HEK293 (cell line): ENCODE results near the gene IGFBP4.

Source experiments
- CTCF ChIA-PET: fragments of 350-600 bp; formaldehyde crosslinking; extraction: SDS; loops from one replicate; lab custom pipeline; 2021; ENCODE audit warnings: antibody characterized with exemption; lab: Yijun Ruan, JAX
- POLR2A ChIA-PET: fragments of 300-600 bp; formaldehyde crosslinking; extraction: SDS; loops from one replicate; lab custom pipeline; 2020; ENCODE audit warnings: antibody characterized with exemption, inconsistent platforms; lab: Yijun Ruan, JAX
- H3K27ac ChIP-seq: fragments of 200-500 bp; sonication (Bioruptor generic); 2 replicates; pipeline ENCODE4 v1.5.1; 2014; ENCODE audit warnings: low read depth, low read length, control low read depth, inconsistent platforms; ENCODE audit errors: extremely low read depth
- H3K36me3 ChIP-seq, 2 experiments: fragments of 200-500 bp in 1 of 2; sonication (Bioruptor generic) in 1 of 2; 1 replicate in 1 of 2; 2 replicates in 1 of 2; pipeline ENCODE4 v1.5.1; 2014 to 2017; ENCODE audit warnings: inconsistent platforms in 2 of 2, low read length in 2 of 2; ENCODE audit not compliant: control insufficient read depth in 2 of 2, insufficient read depth in 1 of 2
- H3K4me1 ChIP-seq: fragments of 200-500 bp; sonication (Bioruptor generic); 2 replicates; pipeline ENCODE4 v1.5.1; 2014; ENCODE audit warnings: mild to moderate bottlenecking, low read length, inconsistent platforms; ENCODE audit not compliant: control insufficient read depth, insufficient read depth
- H3K4me3 ChIP-seq: 2 replicates; pipeline ENCODE4 v1.5.1; 2011; ENCODE audit warnings: low read depth, mild to moderate bottlenecking, control low read depth, low read length, moderate library complexity
- H3K9me3 ChIP-seq: fragments of 200-500 bp; sonication (Bioruptor generic); 2 replicates; pipeline ENCODE4 v1.5.1; 2014; ENCODE audit warnings: low read depth, low read length, inconsistent platforms; ENCODE audit not compliant: control insufficient read depth, insufficient read depth
- GLI2 ChIP-seq: fragments of 450-650 bp; formaldehyde crosslinking; IDR thresholded peaks from 2 replicates; pipeline ENCODE4; 2017; ENCODE audit warnings: missing biosample characterization, missing genetic modification characterization, low read depth, borderline replicate concordance
- HOXD13 ChIP-seq: sonication (generic); formaldehyde crosslinking; IDR thresholded peaks from 2 replicates; pipeline ENCODE4 v1.8.0; 2022; ENCODE audit warnings: missing genetic modification reagents, borderline replicate concordance
- ZIC2 ChIP-seq: fragments of 450-650 bp; formaldehyde crosslinking; IDR thresholded peaks from 2 replicates; pipeline ENCODE4 v1.5.1; 2016; ENCODE audit warnings: missing biosample characterization, missing genetic modification characterization
- ZNF169 ChIP-seq: fragments of 450-650 bp; formaldehyde crosslinking; IDR thresholded peaks from 2 replicates; pipeline ENCODE4 v1.5.1; 2016; ENCODE audit warnings: missing biosample characterization, missing genetic modification characterization
- ZNF174 ChIP-seq: fragments of 450-650 bp; formaldehyde crosslinking; IDR thresholded peaks from 2 replicates; pipeline ENCODE4 v1.5.0; 2017; ENCODE audit warnings: missing biosample characterization, mild to moderate bottlenecking, missing genetic modification characterization
- ZNF23 ChIP-seq: fragments of 450-650 bp; formaldehyde crosslinking; IDR thresholded peaks from 2 replicates; pipeline ENCODE4 v1.5.1; 2016; ENCODE audit warnings: missing biosample characterization, missing genetic modification characterization, borderline replicate concordance
- ZNF48 ChIP-seq: fragments of 450-650 bp; formaldehyde crosslinking; IDR thresholded peaks from 2 replicates; pipeline ENCODE4 v1.5.1; 2016; ENCODE audit warnings: missing biosample characterization, missing genetic modification characterization
- ZNF501 ChIP-seq: fragments of 450-650 bp; formaldehyde crosslinking; IDR thresholded peaks from 2 replicates; pipeline ENCODE4 v1.5.1; 2016; ENCODE audit warnings: missing biosample characterization, missing genetic modification characterization
- ZNF510 ChIP-seq: fragments of 450-650 bp; formaldehyde crosslinking; IDR thresholded peaks from 2 replicates; pipeline ENCODE4 v1.5.1; 2018; ENCODE audit warnings: mild to moderate bottlenecking, missing genetic modification characterization, missing biosample characterization; ENCODE audit not compliant: insufficient replicate concordance
- ZNF560 ChIP-seq: fragments of 450-650 bp; formaldehyde crosslinking; IDR thresholded peaks from 2 replicates; pipeline ENCODE4 v1.5.1; 2017; ENCODE audit warnings: missing biosample characterization, missing genetic modification characterization, borderline replicate concordance
- ZNF624 ChIP-seq: fragments of 450-650 bp; formaldehyde crosslinking; IDR thresholded peaks from 2 replicates; pipeline ENCODE4 v1.5.1; 2017; ENCODE audit warnings: missing biosample characterization, missing genetic modification characterization
- ZNF626 ChIP-seq: fragments of 450-650 bp; sonication (Bioruptor Pico); formaldehyde crosslinking; IDR thresholded peaks from 2 replicates; pipeline ENCODE4 v1.5.1; 2018; ENCODE audit warnings: missing biosample characterization, missing genetic modification characterization, inconsistent platforms
- ZNF830 ChIP-seq: fragments of 450-650 bp; IDR thresholded peaks from 2 replicates; pipeline ENCODE4 v1.5.0; 2018; ENCODE audit warnings: missing biosample characterization, missing genetic modification characterization, low read depth, mild to moderate bottlenecking, moderate library complexity
- TF ChIP-seq, protein P1 (sequence below): fragments of 450-650 bp; formaldehyde crosslinking; IDR thresholded peaks from 2 replicates; pipeline ENCODE4 v1.5.1; 2016; ENCODE audit warnings: missing biosample characterization, missing genetic modification characterization
- TF ChIP-seq, protein P2 (sequence below): fragments of 450-650 bp; formaldehyde crosslinking; IDR thresholded peaks from 2 replicates; pipeline ENCODE4 v1.5.1; 2017; ENCODE audit warnings: missing biosample characterization, missing genetic modification characterization
- TF ChIP-seq, protein P3 (sequence below): fragments of 450-650 bp; formaldehyde crosslinking; IDR thresholded peaks from 2 replicates; pipeline ENCODE4 v1.5.1; 2016; ENCODE audit warnings: missing biosample characterization, missing genetic modification characterization, borderline replicate concordance
- TF ChIP-seq, protein P4 (sequence below): fragments of 450-650 bp; formaldehyde crosslinking; IDR thresholded peaks from 2 replicates; pipeline ENCODE4 v1.5.1; 2016; ENCODE audit warnings: missing biosample characterization, missing genetic modification characterization

IGFBP4 gene

DNA sequence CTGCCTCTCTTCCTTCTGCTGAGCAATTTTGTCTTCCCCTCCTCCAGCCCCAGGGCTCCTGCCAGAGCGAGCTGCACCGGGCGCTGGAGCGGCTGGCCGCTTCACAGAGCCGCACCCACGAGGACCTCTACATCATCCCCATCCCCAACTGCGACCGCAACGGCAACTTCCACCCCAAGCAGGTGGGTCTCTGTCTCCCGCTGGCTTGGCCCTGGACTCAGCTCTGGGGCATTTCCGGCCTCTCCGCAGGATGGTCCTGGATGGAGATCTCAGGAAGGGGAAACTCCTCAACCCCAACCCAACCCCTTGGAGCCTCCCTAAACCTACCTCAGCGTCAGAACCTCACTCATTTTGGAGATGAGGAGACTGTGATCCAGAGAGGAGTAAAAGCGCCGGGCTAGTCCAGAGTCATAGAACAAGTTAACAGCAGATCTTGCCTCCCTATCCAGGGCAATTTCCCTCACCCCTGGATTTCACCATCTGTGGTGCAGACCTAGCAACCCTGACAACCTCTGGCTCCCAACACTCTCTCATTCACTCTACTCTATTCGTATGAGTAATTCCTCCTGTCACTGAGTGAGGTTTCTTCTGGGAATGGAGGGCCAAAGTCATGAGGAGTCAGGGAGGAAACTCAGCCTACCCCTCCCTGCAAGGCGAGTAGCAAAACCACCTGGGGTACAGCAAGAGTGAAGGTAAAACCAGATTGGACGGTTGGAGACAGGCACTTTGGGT lies 10.8 kb downstream of the IGFBP4 start:
- H3K4me1 ChIP-seq, result peaks cover 5% of the 10 kb centered on the region; the same call in 1 of the 2 replicates
- no peak overlapping the region for H3K27ac ChIP-seq
- POLR2A ChIA-PET, result no interaction called here
- no peaks in the 10 kb centered on the region for H3K9me3 ChIP-seq
- H3K36me3 ChIP-seq, result peaks cover 0 to 23% of the 10 kb centered on the region in 2 experiments; a peak in 1 of 3 replicates
- H3K4me3 ChIP-seq, result no peak overlapping the region
- CTCF ChIA-PET, result interaction anchor here (0.6 to 5.9 kb wide), 5 partner anchors 13 to 106 kb away, joined by 3 to 57 read pairs (median 5); no protein-coding TSS in a partner anchor
- TF ChIP-seq ZNF830 (tag by site-specific recombination), result no peak
- TF ChIP-seq, protein P1, sequence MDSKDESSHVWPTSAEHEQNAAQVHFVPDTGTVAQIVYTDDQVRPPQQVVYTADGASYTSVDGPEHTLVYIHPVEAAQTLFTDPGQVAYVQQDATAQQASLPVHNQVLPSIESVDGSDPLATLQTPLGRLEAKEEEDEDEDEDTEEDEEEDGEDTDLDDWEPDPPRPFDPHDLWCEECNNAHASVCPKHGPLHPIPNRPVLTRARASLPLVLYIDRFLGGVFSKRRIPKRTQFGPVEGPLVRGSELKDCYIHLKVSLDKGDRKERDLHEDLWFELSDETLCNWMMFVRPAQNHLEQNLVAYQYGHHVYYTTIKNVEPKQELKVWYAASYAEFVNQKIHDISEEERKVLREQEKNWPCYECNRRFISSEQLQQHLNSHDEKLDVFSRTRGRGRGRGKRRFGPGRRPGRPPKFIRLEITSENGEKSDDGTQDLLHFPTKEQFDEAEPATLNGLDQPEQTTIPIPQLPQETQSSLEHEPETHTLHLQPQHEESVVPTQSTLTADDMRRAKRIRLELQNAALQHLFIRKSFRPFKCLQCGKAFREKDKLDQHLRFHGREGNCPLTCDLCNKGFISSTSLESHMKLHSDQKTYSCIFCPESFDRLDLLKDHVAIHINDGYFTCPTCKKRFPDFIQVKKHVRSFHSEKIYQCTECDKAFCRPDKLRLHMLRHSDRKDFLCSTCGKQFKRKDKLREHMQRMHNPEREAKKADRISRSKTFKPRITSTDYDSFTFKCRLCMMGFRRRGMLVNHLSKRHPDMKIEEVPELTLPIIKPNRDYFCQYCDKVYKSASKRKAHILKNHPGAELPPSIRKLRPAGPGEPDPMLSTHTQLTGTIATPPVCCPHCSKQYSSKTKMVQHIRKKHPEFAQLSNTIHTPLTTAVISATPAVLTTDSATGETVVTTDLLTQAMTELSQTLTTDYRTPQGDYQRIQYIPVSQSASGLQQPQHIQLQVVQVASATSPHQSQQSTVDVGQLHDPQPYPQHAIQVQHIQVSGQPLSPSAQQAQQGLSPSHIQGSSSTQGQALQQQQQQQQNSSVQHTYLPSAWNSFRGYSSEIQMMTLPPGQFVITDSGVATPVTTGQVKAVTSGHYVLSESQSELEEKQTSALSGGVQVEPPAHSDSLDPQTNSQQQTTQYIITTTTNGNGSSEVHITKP (tag by site-specific recombination), result peak; percentile 25; the same call in 1 of the 2 replicates

DNA sequence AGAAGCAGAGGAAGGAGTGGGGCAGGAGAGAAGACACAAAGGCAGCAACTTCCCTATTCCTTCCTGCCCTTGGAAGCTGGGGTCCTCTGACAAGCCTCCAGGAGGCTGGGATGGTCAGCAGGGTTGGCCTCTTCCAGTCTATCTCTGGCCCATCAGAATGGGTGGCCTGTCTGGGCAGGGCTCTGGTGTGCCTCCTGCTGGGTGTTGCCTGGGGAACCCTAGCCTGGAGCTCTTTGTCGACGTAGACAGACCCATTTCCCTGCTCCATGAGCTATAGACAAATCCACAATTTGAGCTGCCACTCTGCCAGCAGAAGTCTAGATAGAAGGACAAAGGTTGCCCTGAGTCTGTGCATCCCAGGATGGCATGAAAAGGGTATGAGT lies 11.4 kb downstream of the IGFBP4 start:
- TF ChIP-seq ZNF624 (tag by site-specific recombination) (no peak), ZIC2 (tag by site-specific recombination) (peak; percentile 28; the same call in 1 of the 2 replicates)
- ChIA-PET CTCF (interaction anchor here (0.6 to 5.9 kb wide), 8 partner anchors 11 to 1194 kb away, joined by 3 to 57 read pairs (median 5); no protein-coding TSS in a partner anchor), POLR2A (no interaction called here)
- H3K4me3 ChIP-seq, result no peak overlapping the region
- H3K27ac ChIP-seq, result no peak overlapping the region
- no peaks in the 10 kb centered on the region for H3K9me3 ChIP-seq
- peaks cover 0 to 23% of the 10 kb centered on the region in 2 experiments; a peak in 1 of 3 replicates for H3K36me3 ChIP-seq
- H3K4me1 ChIP-seq, result peaks cover 5% of the 10 kb centered on the region; the same call in 1 of the 2 replicates

DNA sequence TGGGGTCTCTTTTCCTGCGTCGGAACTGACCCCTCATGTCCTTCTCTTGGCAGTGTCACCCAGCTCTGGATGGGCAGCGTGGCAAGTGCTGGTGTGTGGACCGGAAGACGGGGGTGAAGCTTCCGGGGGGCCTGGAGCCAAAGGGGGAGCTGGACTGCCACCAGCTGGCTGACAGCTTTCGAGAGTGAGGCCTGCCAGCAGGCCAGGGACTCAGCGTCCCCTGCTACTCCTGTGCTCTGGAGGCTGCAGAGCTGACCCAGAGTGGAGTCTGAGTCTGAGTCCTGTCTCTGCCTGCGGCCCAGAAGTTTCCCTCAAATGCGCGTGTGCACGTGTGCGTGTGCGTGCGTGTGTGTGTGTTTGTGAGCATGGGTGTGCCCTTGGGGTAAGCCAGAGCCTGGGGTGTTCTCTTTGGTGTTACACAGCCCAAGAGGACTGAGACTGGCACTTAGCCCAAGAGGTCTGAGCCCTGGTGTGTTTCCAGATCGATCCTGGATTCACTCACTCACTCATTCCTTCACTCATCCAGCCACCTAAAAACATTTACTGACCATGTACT lies 13.2 kb downstream of the IGFBP4 start:
- Histone ChIP-seq H3K27ac (no peak overlapping the region), H3K36me3 (peaks cover 0 to 23% of the 10 kb centered on the region in 2 experiments; a peak in 1 of 3 replicates), H3K9me3 (no peaks in the 10 kb centered on the region), H3K4me3 (no peak overlapping the region), H3K4me1 (peaks cover 8% of the 10 kb centered on the region; the same call in 1 of the 2 replicates)
- ChIA-PET CTCF (interaction anchor here (0.9 to 5.9 kb wide), 5 partner anchors 12 to 153 kb away, joined by 3 to 57 read pairs (median 10); no protein-coding TSS in a partner anchor), POLR2A (interaction anchor here (0.5 kb wide), 1 partner anchor 19 kb away, joined by 3 read pairs; no protein-coding TSS in a partner anchor)
- TF ChIP-seq ZNF48 (tag by site-specific recombination) (no peak), ZNF169 (tag by site-specific recombination) (no peak), GLI2 (tag by site-specific recombination) (no peak), ZNF560 (no peak), ZNF626 (tag by site-specific recombination) (no peak), ZNF510 (no peak), ZNF174 (tag by site-specific recombination) (no peak), HOXD13 (no peak), ZNF23 (tag by site-specific recombination) (no peak), ZNF501 (tag by site-specific recombination) (no peak)
- TF ChIP-seq, protein P2, sequence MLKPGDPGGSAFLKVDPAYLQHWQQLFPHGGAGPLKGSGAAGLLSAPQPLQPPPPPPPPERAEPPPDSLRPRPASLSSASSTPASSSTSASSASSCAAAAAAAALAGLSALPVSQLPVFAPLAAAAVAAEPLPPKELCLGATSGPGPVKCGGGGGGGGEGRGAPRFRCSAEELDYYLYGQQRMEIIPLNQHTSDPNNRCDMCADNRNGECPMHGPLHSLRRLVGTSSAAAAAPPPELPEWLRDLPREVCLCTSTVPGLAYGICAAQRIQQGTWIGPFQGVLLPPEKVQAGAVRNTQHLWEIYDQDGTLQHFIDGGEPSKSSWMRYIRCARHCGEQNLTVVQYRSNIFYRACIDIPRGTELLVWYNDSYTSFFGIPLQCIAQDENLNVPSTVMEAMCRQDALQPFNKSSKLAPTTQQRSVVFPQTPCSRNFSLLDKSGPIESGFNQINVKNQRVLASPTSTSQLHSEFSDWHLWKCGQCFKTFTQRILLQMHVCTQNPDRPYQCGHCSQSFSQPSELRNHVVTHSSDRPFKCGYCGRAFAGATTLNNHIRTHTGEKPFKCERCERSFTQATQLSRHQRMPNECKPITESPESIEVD (tag by site-specific recombination), result no peak
- TF ChIP-seq, protein P3, sequence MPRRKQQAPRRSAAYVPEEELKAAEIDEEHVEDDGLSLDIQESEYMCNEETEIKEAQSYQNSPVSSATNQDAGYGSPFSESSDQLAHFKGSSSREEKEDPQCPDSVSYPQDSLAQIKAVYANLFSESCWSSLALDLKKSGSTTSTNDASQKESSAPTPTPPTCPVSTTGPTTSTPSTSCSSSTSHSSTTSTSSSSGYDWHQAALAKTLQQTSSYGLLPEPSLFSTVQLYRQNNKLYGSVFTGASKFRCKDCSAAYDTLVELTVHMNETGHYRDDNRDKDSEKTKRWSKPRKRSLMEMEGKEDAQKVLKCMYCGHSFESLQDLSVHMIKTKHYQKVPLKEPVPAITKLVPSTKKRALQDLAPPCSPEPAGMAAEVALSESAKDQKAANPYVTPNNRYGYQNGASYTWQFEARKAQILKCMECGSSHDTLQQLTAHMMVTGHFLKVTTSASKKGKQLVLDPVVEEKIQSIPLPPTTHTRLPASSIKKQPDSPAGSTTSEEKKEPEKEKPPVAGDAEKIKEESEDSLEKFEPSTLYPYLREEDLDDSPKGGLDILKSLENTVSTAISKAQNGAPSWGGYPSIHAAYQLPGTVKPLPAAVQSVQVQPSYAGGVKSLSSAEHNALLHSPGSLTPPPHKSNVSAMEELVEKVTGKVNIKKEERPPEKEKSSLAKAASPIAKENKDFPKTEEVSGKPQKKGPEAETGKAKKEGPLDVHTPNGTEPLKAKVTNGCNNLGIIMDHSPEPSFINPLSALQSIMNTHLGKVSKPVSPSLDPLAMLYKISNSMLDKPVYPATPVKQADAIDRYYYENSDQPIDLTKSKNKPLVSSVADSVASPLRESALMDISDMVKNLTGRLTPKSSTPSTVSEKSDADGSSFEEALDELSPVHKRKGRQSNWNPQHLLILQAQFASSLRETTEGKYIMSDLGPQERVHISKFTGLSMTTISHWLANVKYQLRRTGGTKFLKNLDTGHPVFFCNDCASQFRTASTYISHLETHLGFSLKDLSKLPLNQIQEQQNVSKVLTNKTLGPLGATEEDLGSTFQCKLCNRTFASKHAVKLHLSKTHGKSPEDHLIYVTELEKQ, result no peak
- TF ChIP-seq, protein P4, sequence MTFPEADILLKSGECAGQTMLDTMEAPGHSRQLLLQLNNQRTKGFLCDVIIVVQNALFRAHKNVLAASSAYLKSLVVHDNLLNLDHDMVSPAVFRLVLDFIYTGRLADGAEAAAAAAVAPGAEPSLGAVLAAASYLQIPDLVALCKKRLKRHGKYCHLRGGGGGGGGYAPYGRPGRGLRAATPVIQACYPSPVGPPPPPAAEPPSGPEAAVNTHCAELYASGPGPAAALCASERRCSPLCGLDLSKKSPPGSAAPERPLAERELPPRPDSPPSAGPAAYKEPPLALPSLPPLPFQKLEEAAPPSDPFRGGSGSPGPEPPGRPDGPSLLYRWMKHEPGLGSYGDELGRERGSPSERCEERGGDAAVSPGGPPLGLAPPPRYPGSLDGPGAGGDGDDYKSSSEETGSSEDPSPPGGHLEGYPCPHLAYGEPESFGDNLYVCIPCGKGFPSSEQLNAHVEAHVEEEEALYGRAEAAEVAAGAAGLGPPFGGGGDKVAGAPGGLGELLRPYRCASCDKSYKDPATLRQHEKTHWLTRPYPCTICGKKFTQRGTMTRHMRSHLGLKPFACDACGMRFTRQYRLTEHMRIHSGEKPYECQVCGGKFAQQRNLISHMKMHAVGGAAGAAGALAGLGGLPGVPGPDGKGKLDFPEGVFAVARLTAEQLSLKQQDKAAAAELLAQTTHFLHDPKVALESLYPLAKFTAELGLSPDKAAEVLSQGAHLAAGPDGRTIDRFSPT (tag by site-specific recombination), result no peak
